Astrocyte (in vitro differentiated cells and primary cell): ENCODE data around the gene FGGY.

ENCODE experiments used
- CTCF ChIP-seq: IDR thresholded peaks from 2 replicates; pipeline ENCODE4 v1.5.1; 2011; ENCODE audit warnings: low read depth, mild to moderate bottlenecking, inconsistent platforms, low read length, moderate library complexity; ENCODE audit not compliant: insufficient read depth
- EZH2 ChIP-seq: IDR thresholded peaks from 2 replicates; pipeline ENCODE4 v1.6.1; 2012; ENCODE audit warnings: mild to moderate bottlenecking, low read length, inconsistent platforms; ENCODE audit not compliant: insufficient read depth

GRCh38 chr1:59707178-59707791, 410.4 kb downstream of the FGGY start:
- TF ChIP-seq CTCF, result no peak
- no peak for TF ChIP-seq EZH2
